GM18502 (cell line): ENCODE results near the gene GCDH.
"Not testable (repeated sequence)": the region's sequence is repeated elsewhere in the genome, so short reads cannot be mapped to it uniquely, and the experiment has no call there.

Source experiments
- ATAC-seq: cut with Tn5 transposase; IDR thresholded peaks from one replicate; pipeline ENCODE4 v1.9.1; 2021; ENCODE audit warnings: mild to moderate bottlenecking; ENCODE audit not compliant: unreplicated experiment, poor library complexity

Gene GCDH

GRCh38 chr19:12896460-12896859 lies 5.5 kb downstream of the GCDH start:
- no peak for ATAC-seq

- ATAC-seq, result peak; percentile 63
Measured at GRCh38 chr19:12899891-12900518, 9.0 kb downstream of the GCDH start.

- ATAC-seq, result no peak
Measured at GRCh38 chr19:12907166-12907565, 16.2 kb downstream of the GCDH start.

GRCh38 chr19:12912571-12912970 lies 21.6 kb downstream of the GCDH start:
- ATAC-seq, result no peak

GRCh38 chr19:12913011-12913561 lies 22.1 kb downstream of the GCDH start:
- no peak for ATAC-seq

- ATAC-seq, result no peak
Measured at GRCh38 chr19:12913851-12914690, 23.1 kb downstream of the GCDH start.

- ATAC-seq, result not testable (repeated sequence)
Measured at GRCh38 chr19:12915860-12916259, 24.9 kb downstream of the GCDH start.

GRCh38 chr19:12918253-12918652 lies 27.3 kb downstream of the GCDH start:
- ATAC-seq, result no peak

- no peak for ATAC-seq
Measured at GRCh38 chr19:12921047-12921446, 30.1 kb downstream of the GCDH start.

GRCh38 chr19:12922959-12923358 lies 32.0 kb downstream of the GCDH start:
- no peak for ATAC-seq

- ATAC-seq, result no peak
Measured at GRCh38 chr19:12924621-12925310, 33.8 kb downstream of the GCDH start.

GRCh38 chr19:12930002-12930645 lies 39.2 kb downstream of the GCDH start:
- ATAC-seq, result no peak

GRCh38 chr19:12932392-12933286 lies 41.7 kb downstream of the GCDH start:
- no peak for ATAC-seq

GRCh38 chr19:12933287-12934072 lies 42.5 kb downstream of the GCDH start, which contains the start of gene FARSA:
Gene FARSA (minus strand): TSS chr19:12933711. CDS start chr19:12933696, 15 bp downstream.
- peak; percentile 44 for ATAC-seq

- no peak for ATAC-seq
Measured at GRCh38 chr19:12935071-12935470, 44.1 kb downstream of the GCDH start.

GRCh38 chr19:12936582-12936981 lies 45.6 kb downstream of the GCDH start:
- no peak for ATAC-seq

- peak; percentile 0 for ATAC-seq
Measured at GRCh38 chr19:12937093-12937926, 46.4 kb downstream of the GCDH start.
